Myocyte (in vitro differentiated cells): Measurements from ENCODE around the gene RIPK3. TPM values are rescaled to one million over a fixed set of nuclear protein-coding genes. Genes with fewer than 3 reads are reported as not detected.

ENCODE experiments used
- DNase-seq: peaks from one replicate; pipeline ENCODE4 v3.0.0-alpha.2; 2012; ENCODE audit warnings: low read depth
- total RNA-seq: library from RNA; depleted of rRNA; stranded (reverse); fragments of >200 nt; gene quantifications from 2 replicates; pipeline ENCODE4 v1.2.3, GENCODE V29; 2014

RIPK3 gene
- total RNA-seq, 1 donor from 2014 or later = not detected

DNA sequence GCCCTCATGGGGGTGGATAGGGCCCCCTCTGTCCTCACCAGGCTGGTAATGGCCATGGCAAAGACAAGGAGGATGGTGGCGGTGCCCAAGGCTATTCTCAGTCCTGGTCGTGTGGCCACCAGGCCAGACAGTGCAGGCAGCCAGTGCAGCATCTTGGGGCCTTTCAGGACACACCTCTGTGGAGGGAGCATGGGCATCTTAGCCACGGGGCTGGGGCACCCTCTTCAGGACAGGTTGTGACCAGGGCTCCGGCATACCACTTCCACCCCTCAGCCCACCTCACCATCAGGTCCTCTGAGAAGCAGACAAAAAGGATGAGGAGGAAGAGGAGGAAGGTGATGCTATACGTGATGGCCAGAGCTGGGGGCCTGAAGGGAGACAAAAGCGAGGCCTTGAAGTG, 15.8 kb downstream of the RIPK3 start:
- DNase-seq = no peak

DNA sequence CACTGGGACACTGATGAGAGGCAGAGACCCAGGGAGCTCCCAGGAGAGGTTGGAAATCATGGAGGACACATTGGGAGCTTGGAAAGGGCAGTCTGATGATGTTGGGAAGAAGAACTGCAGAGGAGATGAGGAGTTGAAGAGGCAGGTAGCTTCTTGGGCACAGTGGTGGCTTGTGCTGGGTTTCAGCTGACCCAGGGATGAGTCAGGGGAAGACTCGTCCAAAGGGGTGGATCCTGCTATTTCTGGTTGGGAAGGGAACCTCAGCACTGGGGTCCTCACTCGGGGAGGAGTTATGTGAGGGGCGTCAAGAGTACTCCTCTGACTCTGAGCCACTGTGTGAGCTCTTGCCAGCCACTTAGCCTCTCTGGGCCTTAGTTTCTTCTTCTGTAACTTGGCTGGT, 16.4 kb downstream of the RIPK3 start:
- no peak for DNase-seq

DNA sequence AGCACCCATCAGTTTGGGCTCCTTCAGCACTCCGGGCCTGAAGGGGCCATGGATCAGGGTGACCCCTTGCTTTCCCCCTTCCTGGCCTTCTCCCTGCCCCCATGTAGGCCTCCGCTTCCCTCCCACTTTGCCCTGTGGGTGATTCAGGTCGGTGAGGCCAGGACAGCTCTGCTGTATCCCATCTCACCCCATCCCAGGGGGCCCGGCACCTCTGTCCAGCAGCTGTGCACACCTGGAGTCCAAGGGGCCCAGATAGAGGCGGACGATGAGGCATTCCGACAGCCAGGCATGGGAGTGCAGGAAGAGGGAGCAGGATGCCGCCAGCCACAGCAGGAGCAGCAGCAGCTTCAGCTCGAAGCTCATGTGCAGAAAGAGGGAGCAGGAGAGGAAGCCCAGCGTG, 17.1 kb downstream of the RIPK3 start:
- DNase-seq = no peak

DNA sequence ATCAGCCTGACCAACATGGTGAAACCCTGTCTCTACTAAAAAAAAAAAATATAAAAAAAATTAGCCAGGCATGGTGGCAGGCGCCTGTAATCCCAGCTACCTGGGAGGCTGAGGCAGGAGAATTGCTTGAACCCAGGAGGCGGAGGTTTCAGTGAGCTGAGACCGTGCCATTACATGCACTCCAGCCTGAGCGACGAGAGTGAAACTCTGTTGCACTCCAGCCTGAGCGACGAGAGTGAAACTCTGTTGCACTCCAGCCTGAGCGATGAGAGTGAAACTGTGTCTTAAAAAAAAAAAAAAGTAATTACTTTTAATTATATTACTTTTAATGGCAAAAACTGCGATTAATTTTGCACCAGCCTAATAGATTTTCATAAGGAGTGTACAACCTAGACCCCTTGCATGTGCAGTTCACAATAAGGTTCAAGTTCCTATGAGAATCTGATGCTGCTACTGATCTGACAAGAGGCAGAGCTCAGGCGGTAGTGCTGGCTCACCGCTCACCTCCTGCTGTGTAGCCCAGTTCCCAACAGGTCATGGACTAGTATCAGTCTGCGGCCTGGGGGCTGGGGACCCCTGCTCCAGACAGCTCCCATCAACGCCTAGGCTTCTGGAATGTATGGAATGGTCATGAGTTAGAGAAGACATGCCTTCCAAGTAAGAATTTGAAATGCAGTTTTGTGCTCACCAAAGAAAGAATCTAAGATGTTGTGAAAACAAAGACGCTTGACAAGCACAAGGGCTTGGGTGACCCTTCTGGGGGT, 18.4 kb downstream of the RIPK3 start:
- DNase-seq = no peak

DNA sequence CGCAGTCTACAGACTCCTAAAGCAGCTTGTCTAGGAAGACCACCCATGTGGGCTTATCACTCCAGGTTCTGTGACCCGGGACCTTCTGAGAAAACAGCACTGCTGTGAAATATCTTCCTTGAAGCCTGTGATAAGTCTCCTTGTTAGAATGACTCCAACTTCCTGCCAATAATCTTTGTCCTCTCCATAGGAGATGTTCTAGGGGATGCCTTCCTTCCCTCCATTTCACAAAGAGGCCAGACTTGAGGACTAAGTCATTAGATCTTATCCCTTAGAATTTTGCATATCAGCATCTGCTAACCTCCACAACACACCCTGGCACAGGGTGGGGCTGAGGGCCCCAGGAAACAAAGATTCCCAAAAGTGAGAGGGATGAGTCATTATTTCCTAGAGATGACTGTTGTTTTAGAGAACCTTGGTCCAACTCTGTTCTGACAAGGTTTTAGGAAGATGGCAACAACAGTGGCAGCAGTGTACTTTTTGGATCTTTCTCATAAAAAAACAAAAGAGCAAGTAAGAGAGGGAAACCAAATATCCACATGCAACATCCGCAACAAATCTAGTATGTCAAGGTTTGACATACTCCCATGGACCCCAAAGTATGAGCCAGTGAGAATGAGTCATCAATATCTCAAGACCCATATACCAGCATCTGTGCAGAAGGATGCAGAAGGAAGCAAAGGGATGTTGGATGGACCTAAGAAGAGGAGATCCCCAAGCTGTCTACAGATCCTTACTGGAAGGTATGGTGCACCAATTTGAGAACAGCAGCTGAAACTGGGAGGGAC, 22.5 kb downstream of the RIPK3 start:
- peak; percentile 24 for DNase-seq

DNA sequence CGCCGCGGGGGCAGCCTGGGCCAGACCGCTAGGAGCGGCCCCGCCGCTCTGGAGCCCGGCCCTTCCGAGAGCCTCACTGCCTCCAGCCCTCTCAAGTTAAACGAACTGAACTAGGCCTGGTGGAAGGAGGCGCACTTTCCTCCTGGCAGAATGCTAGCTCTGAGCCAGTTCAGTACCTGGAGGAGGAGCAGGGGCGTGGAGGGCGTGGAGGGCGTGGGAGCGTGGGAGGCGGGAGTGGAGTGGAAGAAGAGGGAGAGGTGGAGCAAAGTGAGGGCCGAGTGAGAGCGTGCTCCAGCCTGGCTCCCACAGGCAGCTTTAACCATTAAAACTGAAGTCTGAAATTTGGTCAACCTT, 23.2 kb downstream of the RIPK3 start:
- no peak for DNase-seq

DNA sequence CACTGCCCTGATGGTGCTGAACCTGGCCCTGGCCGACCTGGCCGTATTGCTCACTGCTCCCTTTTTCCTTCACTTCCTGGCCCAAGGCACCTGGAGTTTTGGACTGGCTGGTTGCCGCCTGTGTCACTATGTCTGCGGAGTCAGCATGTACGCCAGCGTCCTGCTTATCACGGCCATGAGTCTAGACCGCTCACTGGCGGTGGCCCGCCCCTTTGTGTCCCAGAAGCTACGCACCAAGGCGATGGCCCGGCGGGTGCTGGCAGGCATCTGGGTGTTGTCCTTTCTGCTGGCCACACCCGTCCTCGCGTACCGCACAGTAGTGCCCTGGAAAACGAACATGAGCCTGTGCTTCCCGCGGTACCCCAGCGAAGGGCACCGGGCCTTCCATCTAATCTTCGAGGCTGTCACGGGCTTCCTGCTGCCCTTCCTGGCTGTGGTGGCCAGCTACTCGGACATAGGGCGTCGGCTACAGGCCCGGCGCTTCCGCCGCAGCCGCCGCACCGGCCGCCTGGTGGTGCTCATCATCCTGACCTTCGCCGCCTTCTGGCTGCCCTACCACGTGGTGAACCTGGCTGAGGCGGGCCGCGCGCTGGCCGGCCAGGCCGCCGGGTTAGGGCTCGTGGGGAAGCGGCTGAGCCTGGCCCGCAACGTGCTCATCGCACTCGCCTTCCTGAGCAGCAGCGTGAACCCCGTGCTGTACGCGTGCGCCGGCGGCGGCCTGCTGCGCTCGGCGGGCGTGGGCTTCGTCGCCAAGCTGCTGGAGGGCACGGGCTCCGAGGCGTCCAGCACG, 23.8 kb downstream of the RIPK3 start:
- DNase-seq = no peak

DNA sequence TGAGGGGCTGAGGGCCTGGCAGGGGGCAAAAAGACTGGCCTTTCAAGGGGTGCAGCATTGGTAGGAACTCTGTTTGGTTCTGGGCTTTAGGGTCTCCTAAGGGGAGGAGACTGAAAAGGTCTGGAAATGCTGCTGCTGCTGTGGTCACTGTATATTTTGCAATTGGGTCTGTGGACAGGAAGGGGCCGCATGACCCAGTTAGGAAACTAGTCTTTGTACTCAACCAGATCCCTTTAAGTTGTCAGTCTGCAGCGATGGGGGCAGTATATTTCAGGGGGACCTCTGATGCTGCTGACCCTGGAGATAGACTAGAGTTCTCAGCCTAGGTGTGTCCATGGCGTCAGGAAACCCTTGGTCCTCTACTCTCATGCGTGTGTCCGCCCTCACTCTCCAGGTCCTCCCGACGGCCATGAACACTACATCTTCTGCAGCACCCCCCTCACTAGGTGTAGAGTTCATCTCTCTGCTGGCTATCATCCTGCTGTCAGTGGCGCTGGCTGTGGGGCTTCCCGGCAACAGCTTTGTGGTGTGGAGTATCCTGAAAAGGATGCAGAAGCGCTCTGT, 24.5 kb downstream of the RIPK3 start:
- no peak for DNase-seq

DNA sequence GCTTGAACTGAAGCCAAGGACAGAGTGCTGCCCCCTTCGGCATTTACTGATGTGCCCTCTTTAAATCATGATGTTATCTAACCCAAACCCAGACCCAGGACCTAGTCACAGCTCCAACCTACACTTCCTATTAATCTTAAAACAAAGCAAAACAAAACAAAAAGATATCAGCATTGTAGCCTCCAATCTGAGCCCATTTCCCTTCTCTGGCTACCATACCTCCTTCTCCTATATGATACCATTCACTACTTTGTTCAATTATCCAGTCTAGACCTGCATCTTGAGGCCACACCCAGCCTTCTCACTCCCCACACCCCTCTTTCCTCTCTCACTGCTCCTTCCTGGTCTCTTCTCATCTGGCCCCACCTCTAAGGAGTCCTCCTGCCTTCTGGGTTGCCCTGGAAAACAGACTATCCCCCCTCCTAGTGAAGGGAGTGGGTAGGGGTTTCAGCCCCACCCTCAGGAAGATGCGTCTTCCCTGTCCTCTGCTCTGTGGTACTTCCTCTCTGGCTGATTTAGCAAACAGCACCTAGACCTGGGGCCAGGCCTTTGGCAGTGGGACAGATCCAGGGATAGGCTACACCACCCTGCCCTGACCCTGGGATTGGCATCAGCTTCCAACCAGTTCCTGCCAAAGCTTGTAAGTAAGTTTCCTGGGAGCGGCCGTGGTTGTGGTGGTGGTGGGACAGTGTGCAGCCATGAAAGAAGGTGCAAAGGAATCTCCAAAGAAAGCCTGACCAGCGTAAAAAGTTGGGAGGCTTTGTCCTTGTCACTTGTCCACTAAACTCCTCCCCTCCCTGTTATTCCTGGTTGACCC, 25.2 kb downstream of the RIPK3 start:
- DNase-seq = peak; percentile 21

DNA sequence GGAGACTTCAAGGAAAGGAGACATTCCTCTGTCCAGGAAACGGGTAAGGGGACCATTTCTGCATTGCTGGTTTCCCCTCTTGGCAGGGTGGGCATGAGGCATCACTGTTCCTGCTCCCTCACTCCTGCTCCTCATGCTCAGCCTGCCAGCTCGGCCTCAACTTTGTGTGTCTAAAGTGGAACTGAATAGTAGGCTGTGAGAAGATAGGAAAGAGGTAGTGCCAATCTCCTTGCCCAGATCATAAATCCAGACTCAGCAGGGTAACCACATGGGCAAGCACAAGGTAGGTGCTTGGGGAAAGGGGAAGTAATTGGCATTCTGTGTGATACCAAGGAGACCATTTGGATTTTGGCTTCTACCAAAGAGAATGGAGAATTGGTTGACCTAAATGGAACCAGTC, 25.9 kb downstream of the RIPK3 start:
- no peak for DNase-seq

DNA sequence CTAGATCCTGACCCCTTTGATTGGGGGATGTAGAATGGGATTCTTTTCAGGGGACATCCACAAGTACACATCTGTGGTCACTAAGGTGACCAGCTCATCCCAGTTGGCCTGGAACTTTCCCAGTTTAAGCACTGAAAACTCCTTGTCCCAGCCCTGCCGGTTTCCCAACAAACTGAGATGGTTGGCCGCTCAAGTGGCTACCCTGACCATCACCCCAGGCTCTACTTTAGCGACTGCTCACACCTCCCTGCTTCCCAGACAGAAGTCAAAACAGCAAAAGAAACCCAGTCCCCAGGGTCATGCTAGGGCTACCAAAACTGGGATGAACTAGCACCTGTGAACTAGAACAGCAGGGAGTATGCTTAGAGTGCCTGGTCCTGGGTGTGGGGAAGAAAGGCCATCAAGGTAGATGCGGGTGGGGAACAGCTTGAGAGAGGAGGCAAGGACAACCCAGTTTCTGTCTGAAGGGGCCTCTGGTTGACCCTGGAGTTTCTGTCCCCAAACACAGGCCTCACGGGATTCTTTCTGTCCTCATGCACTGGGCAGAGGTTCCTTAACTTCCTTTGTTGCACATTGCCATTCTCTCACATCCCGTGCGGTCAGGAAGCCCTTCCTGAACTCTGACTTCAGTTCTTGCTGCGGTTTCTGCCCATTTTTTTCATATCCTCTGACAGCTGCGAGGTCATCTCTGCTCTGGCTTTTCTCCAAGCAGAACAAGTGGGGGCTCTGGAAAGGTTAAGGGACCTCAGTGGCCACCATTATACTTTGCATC, 26.9 kb downstream of the RIPK3 start:
- peak; percentile 67 for DNase-seq

DNA sequence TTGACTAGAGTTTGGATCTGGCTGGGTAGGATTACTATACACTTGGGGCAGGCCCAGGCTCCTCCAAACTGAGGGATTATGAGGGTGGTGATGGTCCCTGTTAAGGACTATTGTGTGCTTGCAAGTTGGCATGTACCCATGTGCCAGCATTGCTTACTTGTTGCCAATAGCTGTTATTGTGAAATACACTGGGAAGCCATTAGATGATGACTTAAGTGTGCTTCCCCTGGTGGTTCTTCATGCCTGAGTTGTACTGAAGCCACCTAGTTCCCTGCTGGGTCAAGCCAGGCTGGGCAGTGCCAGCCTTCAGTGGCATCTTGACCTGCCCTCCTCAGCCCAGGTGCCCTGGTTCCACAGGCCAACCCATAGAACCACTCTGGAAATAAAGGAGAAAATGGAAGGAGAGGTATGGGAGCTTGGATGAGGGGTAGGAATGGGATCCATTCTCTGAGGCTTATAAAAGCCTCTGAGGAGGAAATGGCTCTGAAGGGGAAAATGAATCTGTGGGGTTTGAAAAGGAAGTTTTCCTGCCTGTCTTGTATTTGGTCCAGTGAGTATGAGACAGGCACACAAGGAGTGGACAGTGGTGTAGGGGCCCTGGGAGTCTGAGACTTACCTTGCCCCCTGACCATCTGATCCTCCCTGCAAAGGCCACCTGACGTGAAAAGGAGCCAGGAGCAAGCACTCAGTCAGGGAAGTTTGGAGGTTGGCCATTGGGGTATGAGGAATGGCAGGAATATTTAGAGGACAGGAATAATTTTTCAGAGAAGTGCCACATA, 27.8 kb downstream of the RIPK3 start:
- DNase-seq = no peak

DNA sequence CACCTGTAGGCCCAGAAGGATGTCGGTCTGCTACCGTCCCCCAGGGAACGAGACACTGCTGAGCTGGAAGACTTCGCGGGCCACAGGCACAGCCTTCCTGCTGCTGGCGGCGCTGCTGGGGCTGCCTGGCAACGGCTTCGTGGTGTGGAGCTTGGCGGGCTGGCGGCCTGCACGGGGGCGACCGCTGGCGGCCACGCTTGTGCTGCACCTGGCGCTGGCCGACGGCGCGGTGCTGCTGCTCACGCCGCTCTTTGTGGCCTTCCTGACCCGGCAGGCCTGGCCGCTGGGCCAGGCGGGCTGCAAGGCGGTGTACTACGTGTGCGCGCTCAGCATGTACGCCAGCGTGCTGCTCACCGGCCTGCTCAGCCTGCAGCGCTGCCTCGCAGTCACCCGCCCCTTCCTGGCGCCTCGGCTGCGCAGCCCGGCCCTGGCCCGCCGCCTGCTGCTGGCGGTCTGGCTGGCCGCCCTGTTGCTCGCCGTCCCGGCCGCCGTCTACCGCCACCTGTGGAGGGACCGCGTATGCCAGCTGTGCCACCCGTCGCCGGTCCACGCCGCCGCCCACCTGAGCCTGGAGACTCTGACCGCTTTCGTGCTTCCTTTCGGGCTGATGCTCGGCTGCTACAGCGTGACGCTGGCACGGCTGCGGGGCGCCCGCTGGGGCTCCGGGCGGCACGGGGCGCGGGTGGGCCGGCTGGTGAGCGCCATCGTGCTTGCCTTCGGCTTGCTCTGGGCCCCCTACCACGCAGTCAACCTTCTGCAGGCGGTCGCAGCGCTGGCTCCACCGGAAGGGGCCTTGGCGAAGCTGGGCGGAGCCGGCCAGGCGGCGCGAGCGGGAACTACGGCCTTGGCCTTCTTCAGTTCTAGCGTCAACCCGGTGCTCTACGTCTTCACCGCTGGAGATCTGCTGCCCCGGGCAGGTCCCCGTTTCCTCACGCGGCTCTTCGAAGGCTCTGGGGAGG, 28.9 kb downstream of the RIPK3 start, which contains the start of gene LTB4R:
LTB4R (plus strand) TSS at position 857 of the 959 bp plus-strand sequence. CDS start 4,150 bp downstream, outside the sequence.
- no peak for DNase-seq

DNA sequence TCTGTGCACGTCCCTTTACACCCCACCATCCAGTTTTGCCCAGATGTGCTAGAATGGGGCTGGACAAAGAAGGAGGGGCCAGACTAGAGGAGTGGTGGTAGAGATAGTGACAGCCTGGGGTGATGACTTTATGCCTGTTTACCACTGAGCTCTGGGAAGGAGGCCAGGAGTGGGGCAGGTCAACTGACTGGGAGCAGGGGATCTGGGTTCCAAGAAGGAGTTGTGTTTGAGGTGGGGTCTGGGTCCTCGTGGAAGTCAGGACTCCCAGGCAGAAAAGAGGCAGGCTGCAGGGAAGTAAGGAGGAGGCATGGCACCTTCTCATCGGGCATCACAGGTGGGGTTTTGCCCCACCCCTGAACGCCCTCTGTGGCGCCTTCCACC, 29.5 kb downstream of the RIPK3 start:
- DNase-seq = no peak

DNA sequence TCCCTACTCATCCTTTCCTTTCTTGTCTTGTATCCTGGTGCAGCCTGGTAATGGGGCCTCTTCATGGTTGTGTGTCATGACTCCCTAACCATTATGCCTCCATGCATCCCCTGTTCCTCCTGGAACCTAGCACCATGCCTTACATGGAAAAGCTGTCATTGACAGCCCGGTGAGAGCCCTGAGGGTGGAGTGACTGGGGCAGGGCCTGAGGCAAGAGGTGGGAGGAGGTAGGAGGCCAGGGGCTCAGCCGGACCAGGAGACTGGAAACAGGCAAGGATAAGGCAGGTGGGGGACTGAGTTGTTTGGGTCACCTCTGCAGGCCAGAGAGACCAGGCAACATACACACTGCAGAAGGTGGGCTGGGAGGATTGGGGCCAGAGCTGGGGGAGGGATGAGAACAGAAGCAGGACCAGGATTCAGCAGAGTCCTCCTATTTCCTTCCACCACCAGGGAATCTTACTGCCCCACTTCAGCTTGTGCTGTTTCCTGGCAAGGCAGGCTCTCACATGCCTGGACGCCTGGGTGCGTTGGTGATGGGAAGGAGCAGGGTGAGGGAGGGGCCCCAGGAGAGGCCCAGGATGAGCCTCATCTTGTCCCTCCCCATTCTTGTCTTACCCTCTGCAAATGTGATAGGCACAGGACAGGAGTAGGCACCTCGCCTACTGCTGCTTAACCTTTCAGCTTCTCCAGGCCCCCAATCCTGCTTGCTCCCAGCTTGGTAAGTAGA, 30.1 kb downstream of the RIPK3 start, which contains the start of gene LTB4R2:
LTB4R2 (plus strand) TSS at position 603 of the 727 bp plus-strand sequence. CDS start 525 bp downstream, outside the sequence.
- DNase-seq = no peak

DNA sequence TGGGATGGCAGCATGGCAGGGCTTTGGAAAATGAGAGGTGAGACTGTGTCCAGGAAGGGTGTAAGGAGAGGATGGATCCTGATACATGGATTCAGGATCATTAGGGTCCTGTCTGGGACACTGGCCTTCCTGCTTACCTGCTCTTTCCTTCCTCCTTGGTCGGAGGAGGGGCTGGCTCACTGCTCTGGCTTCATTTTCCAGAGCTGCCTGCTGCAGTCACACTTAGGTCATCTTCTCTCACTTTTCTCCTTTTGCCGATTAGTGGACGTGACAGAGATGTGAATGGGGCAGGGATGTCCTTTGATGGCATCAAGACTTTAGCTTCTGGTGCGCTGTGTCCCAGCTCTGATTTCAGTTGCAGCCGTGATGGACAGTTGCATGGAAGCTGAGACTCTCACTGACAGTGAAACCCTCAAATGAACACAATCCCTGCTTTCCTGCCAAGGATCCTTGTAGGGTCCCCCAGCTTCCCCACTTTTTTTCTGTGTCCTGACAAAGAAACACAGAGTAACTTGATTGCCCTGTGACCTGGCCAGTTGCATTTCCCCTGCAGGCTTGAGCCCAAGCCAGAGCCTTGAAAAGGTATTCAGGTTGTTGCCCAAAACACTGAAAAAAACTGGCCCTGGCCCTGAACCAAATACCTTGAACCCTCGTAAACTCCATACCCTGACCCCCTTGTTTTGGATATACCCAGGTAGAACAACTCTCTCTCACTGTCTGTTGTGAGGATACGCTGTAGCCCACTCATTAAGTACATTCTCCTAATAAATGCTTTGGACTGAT, 31.3 kb downstream of the RIPK3 start:
- no peak for DNase-seq
